HCT116 (cell line): Measurements from ENCODE around the gene UAP1L1. TPM values are rescaled to one million over a fixed set of nuclear protein-coding genes. Genes with fewer than 3 reads are reported as not detected.

Experiments
- ATAC-seq: fragments of 200-7000 bp; cut with Tn5 transposase; 2 replicates; pipeline ENCODE4 v1.9.1; 2020; ENCODE audit warnings: mild to moderate bottlenecking, moderate library complexity
- BruUV-seq: library from RNA; stranded (reverse); fragments of 400-500 nt; replicated peaks from 2 replicates; lab custom pipeline; 2021; lab: Mats Ljungman, UMichigan
- CTCF ChIA-PET: fragments of 300-600 bp; sonication (Branson Sonifier 250); formaldehyde crosslinking; loops from one replicate; lab custom pipeline; 2021; ENCODE audit warnings: antibody characterized with exemption; lab: Charles Lee
- POLR2A ChIA-PET: fragments of 300-600, 350-600 bp; sonication (Branson Sonifier 250); formaldehyde crosslinking; loops from one replicate; lab custom pipeline; 2021; ENCODE audit warnings: antibody characterized with exemption; lab: Charles Lee
- RAD21 ChIA-PET, 2 experiments: fragments of 300-600 bp; sonication (Branson Sonifier 250); formaldehyde crosslinking; loops; one replicate each; lab custom pipeline; 2023; ENCODE audit warnings: low total read pairs in 2 of 2; ENCODE audit not compliant: uncharacterized antibody in 2 of 2, unreplicated experiment in 2 of 2, low non-redundant PET in 1 of 2; lab: Charles Lee
- DNase-seq: peaks from one replicate; pipeline ENCODE4 v3.0.0-alpha.2; 2010; ENCODE audit warnings: low read depth, low spot score
- H2AFZ ChIP-seq: fragments of 200-600 bp; shearing (Covaris generic), sonication (generic); 2 replicates; pipeline ENCODE4 v1.6.1; 2017; ENCODE audit warnings: low read depth, mixed run types, mixed read lengths, antibody characterized with exemption, low read length; ENCODE audit not compliant: poor library complexity, severe bottlenecking
- H3K27ac ChIP-seq: 2 replicates; pipeline ENCODE4 v1.5.1; 2012; ENCODE audit warnings: low read depth, low read length
- H3K27me3 ChIP-seq: fragments of 200-600 bp; sonication (generic); 2 replicates; pipeline ENCODE4 v1.6.1; 2016; ENCODE audit warnings: mixed run types, low read length, mixed read lengths; ENCODE audit not compliant: insufficient read depth
- H3K36me3 ChIP-seq, 2 experiments: fragments of 200-500 bp in 1 of 2; fragments of 200-600 bp in 1 of 2; sonication (Bioruptor generic) in 1 of 2; sonication (generic) in 1 of 2; 2 replicates each; pipeline versions ENCODE4 v1.5.1 to v1.6.1; 2014 to 2016; ENCODE audit warnings: low read length in 2 of 2, inconsistent platforms in 1 of 2, mixed read lengths in 1 of 2, mixed run types in 1 of 2; ENCODE audit not compliant: insufficient read depth in 2 of 2, control insufficient read depth in 1 of 2
- H3K4me1 ChIP-seq, 2 experiments: fragments of 200-600 bp in 1 of 2; sonication (generic) in 1 of 2; 2 replicates each; pipeline versions ENCODE4 v1.5.1 to v1.6.1; 2012 to 2017; ENCODE audit warnings: low read length in 2 of 2, inconsistent platforms in 1 of 2, mild to moderate bottlenecking in 1 of 2, mixed read lengths in 1 of 2, mixed run types in 1 of 2, moderate library complexity in 1 of 2; ENCODE audit not compliant: insufficient read depth in 2 of 2, control insufficient read depth in 1 of 2
- H3K4me2 ChIP-seq: fragments of 200-600 bp; sonication (generic); 2 replicates; pipeline ENCODE4 v1.6.1; 2017; ENCODE audit warnings: mixed run types, low read length, mixed read lengths
- H3K4me3 ChIP-seq, 2 experiments: fragments of 200-600 bp in 1 of 2; sonication (generic) in 1 of 2; replicated peaks in 1 of 2; 2 replicates each; pipeline ENCODE4 v1.5.1; 2011 to 2016; ENCODE audit warnings: low read length in 2 of 2, control low read depth in 1 of 2, low read depth in 1 of 2, mild to moderate bottlenecking in 1 of 2, mixed read lengths in 1 of 2, mixed run types in 1 of 2
- H3K79me2 ChIP-seq: fragments of 200-600 bp; sonication (generic); 2 replicates; pipeline ENCODE4 v1.6.1; 2017; ENCODE audit warnings: mild to moderate bottlenecking, mixed run types, low read length, moderate library complexity, mixed read lengths; ENCODE audit not compliant: insufficient read depth
- H3K9ac ChIP-seq: fragments of 200-600 bp; sonication (generic); 2 replicates; pipeline ENCODE4 v1.6.1; 2016; ENCODE audit warnings: low read length, mixed read lengths
- H3K9me2 ChIP-seq: fragments of 200-600 bp; sonication (generic), shearing (Covaris generic); 2 replicates; pipeline ENCODE4 v1.6.1; 2017; ENCODE audit warnings: mixed run types, mild to moderate bottlenecking, moderate library complexity; ENCODE audit not compliant: insufficient read depth
- H3K9me3 ChIP-seq, 2 experiments: fragments of 200-500 bp in 1 of 2; fragments of 200-600 bp in 1 of 2; sonication (Bioruptor generic) in 1 of 2; sonication (generic) in 1 of 2; 2 replicates each; pipeline ENCODE4 v1.6.1; 2014 to 2017; ENCODE audit warnings: low read length in 2 of 2, mixed read lengths in 2 of 2, inconsistent platforms in 1 of 2, low read depth in 1 of 2, mild to moderate bottlenecking in 1 of 2, mixed run types in 1 of 2, moderate library complexity in 1 of 2; ENCODE audit not compliant: control insufficient read depth in 1 of 2, insufficient read depth in 1 of 2
- H4K20me1 ChIP-seq: fragments of 200-600 bp; sonication (generic), shearing (Covaris generic); 2 replicates; pipeline ENCODE4 v1.6.1; 2017; ENCODE audit warnings: mixed run types, mild to moderate bottlenecking, moderate library complexity; ENCODE audit not compliant: insufficient read depth
- YY1 ChIP-seq: IDR thresholded peaks from 2 replicates; pipeline ENCODE4 v1.6.1; 2011; ENCODE audit warnings: low read length, low read depth, moderate library complexity, mild to moderate bottlenecking; ENCODE audit not compliant: insufficient replicate concordance; ENCODE audit errors: extremely low read depth
- ZNF274 ChIP-seq: fragments of 200-500 bp; sonication (Bioruptor generic); IDR thresholded peaks from 2 replicates; pipeline ENCODE4 v1.6.1; 2014; ENCODE audit warnings: mild to moderate bottlenecking, low read depth, low read length, inconsistent platforms
- intact Hi-C: fragments of 100-400 bp; cut with micrococcal nuclease; formaldehyde crosslinking; loops from 2 replicates; pipeline ENCODE4 v1.10.0; 2022
- total RNA-seq: library from RNA; stranded (reverse); gene quantifications from one replicate; pipeline ENCODE4 v1.2.1, GENCODE V29; 2021; ENCODE audit not compliant: unreplicated experiment
- TF ChIP-seq, protein P1 (sequence below), 3 experiments: fragments of 200-600 bp in 1 of 3; sonication (generic) in 1 of 3; IDR thresholded peaks in 2 of 3; conservative IDR thresholded peaks in 1 of 3; 2 replicates each; pipeline ENCODE4 v1.5.1; 2012 to 2017; ENCODE audit warnings: low read depth in 2 of 3, low read length in 2 of 3, antibody characterized with exemption in 1 of 3, borderline replicate concordance in 1 of 3, control low read depth in 1 of 3, mild to moderate bottlenecking in 1 of 3, mixed read lengths in 1 of 3, mixed run types in 1 of 3, moderate library complexity in 1 of 3; ENCODE audit not compliant: insufficient read depth in 1 of 3

The UAP1L1 gene
- total RNA-seq, 1 experiment from 2014 or later: 11.0 TPM

DNA sequence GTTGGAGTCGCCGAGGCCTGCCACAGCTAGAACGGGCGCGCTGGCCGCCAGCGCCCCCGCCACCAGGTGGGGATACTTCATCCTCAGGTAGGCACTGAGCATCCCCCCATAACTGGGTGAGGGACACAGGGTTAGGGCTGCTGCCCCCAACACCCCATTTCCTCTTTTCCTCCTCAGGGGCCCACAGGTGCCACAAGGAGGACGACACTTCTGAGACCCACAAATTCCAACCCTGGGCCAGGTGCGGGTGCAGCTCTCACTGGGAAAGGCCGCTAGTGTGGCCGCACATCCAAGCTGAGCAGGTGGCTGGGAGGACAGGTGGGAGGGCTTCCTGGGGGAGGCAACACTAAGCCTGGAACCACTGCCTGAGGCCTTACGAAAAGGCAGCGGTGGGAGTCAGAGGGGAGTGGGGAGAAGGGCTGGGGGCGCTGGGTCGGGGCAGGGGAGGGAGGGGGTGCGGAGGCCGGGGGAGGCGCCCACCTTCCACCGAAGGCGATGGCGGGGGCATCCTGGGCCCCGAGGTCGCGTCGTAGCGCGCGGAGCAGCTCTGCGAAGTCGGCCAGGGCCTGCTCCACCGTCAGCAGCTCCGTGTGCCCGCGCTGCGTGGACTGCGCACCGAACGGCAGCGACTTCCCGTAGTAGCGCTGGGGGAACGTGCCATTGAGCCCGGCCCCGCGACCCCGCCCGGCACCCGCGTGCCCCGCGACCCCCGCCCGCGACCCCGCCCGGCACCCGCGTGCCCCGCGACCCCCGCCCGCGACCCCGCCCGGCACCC lies 36.3 kb downstream of the UAP1L1 start:
- H3K4me1 ChIP-seq: peaks cover 4 to 19% of the 10 kb centered on the region in 2 experiments
- H4K20me1 ChIP-seq: no peaks in the 10 kb centered on the region
- H3K79me2 ChIP-seq: peaks cover 19% of the 10 kb centered on the region
- no peaks in the 10 kb centered on the region for H3K27me3 ChIP-seq
- H3K9ac ChIP-seq: peak overlapping the region; percentile 83
- no peak overlapping the region for H2AFZ ChIP-seq
- TF ChIP-seq YY1: no peak
- TF ChIP-seq ZNF274: no peak
- TF ChIP-seq, protein P1, sequence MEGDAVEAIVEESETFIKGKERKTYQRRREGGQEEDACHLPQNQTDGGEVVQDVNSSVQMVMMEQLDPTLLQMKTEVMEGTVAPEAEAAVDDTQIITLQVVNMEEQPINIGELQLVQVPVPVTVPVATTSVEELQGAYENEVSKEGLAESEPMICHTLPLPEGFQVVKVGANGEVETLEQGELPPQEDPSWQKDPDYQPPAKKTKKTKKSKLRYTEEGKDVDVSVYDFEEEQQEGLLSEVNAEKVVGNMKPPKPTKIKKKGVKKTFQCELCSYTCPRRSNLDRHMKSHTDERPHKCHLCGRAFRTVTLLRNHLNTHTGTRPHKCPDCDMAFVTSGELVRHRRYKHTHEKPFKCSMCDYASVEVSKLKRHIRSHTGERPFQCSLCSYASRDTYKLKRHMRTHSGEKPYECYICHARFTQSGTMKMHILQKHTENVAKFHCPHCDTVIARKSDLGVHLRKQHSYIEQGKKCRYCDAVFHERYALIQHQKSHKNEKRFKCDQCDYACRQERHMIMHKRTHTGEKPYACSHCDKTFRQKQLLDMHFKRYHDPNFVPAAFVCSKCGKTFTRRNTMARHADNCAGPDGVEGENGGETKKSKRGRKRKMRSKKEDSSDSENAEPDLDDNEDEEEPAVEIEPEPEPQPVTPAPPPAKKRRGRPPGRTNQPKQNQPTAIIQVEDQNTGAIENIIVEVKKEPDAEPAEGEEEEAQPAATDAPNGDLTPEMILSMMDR (IDR thresholded peaks at IDR 0.05 in 2 of 3, conservative IDR thresholded peaks at IDR 0.05 in 1 of 3; ENCODE audit: borderline replicate concordance in 1 of 3, insufficient read depth in 1 of 3, low read depth in 2 of 3, low read length in 2 of 3): 0 out of 6 replicates have a peak, but pooled peaks of 1 of the 3 experiments have one; percentile 3
- TF ChIP-seq, all 23 proteins: peak for 1
- intact Hi-C loops: no loop called here
- ChIA-PET CTCF (interaction anchor here (1.2 kb wide), 1 partner anchor 123 kb away, joined by 4 read pairs; no protein-coding TSS in a partner anchor), RAD21 (interaction anchor here in 1 of 2 experiments (0.6 kb wide), 1 partner anchor 147 kb away, joined by 4 read pairs; no protein-coding TSS in a partner anchor), POLR2A (interaction anchor here (0.5 kb wide), 1 partner anchor 105 kb away, joined by 3 read pairs; no protein-coding TSS in a partner anchor)
- Histone ChIP-seq H3K36me3 (peaks cover 8 to 40% of the 10 kb centered on the region in 2 experiments; a peak in 3 of 4 replicates), H3K9me2 (no peaks in the 10 kb centered on the region), H3K27ac (peak overlapping the region; percentile 55), H3K9me3 (no peaks in the 10 kb centered on the region), H3K4me2 (peak overlapping the region; percentile 73), H3K4me3 (peak overlapping the region; percentile 45 to 54)
- no peak for DNase-seq
- TSS peak; percentile 49 for BruUV-seq
- 0 out of 2 replicates have a peak, but pooled peaks have one; percentile 15 for ATAC-seq
